Hepatocyte (in vitro differentiated cells): ENCODE measurements around the gene TOP2A. TPM values are rescaled to one million over a fixed set of nuclear protein-coding genes. Genes with fewer than 3 reads are reported as not detected.

Experiments used
- DNase-seq: peaks from one replicate; pipeline ENCODE4 v3.0.0-alpha.2; 2016; ENCODE audit warnings: low spot score
- H2AFZ ChIP-seq: fragments of 200-600 bp; sonication (generic); 2 replicates; pipeline ENCODE4 v1.6.0; 2016; ENCODE audit warnings: antibody characterized with exemption, mild to moderate bottlenecking
- H3K27ac ChIP-seq: fragments of 200-600 bp; sonication (generic); 2 replicates; pipeline ENCODE4 v1.5.1; 2016; ENCODE audit warnings: mild to moderate bottlenecking
- H3K27me3 ChIP-seq: fragments of 200-600 bp; sonication (generic); 2 replicates; pipeline ENCODE4 v1.6.1; 2016
- H3K36me3 ChIP-seq: fragments of 200-600 bp; sonication (generic); replicated peaks from 2 replicates; pipeline ENCODE4 v1.5.1; 2016; ENCODE audit warnings: low read depth; ENCODE audit not compliant: insufficient read depth
- H3K4me1 ChIP-seq: fragments of 200-600 bp; sonication (generic); 2 replicates; pipeline ENCODE4 v1.5.1; 2016; ENCODE audit warnings: mild to moderate bottlenecking, moderate library complexity; ENCODE audit not compliant: insufficient read depth
- H3K4me2 ChIP-seq: fragments of 200-600 bp; sonication (generic); 2 replicates; pipeline ENCODE4 v1.6.0; 2016
- H3K4me3 ChIP-seq: fragments of 200-600 bp; sonication (generic); 2 replicates; pipeline ENCODE4 v1.5.1; 2016; ENCODE audit warnings: mild to moderate bottlenecking
- H3K79me2 ChIP-seq: fragments of 200-600 bp; sonication (generic); 2 replicates; pipeline ENCODE4 v1.6.0; 2017; ENCODE audit warnings: mild to moderate bottlenecking
- H3K9me2 ChIP-seq: fragments of 200-600 bp; sonication (generic); replicated peaks from 2 replicates; pipeline ENCODE4 v1.6.0; 2017; ENCODE audit warnings: mild to moderate bottlenecking; ENCODE audit not compliant: insufficient read depth
- H3K9me3 ChIP-seq: fragments of 200-600 bp; sonication (generic); 2 replicates; pipeline ENCODE4 v1.5.1; 2016; ENCODE audit warnings: low read depth, mild to moderate bottlenecking
- H4K20me1 ChIP-seq: fragments of 200-600 bp; sonication (generic); 2 replicates; pipeline ENCODE4 v1.6.0; 2016; ENCODE audit warnings: mild to moderate bottlenecking; ENCODE audit not compliant: insufficient read depth, poor library complexity, severe bottlenecking
- EZH2 ChIP-seq: fragments of 200-600 bp; sonication (generic); IDR thresholded peaks from 2 replicates; pipeline ENCODE4 v1.6.1; 2016; ENCODE audit warnings: antibody characterized with exemption, mild to moderate bottlenecking, borderline replicate concordance
- EZH2phosphoT487 ChIP-seq: fragments of 200-600 bp; sonication (generic); IDR thresholded peaks from one replicate; pipeline ENCODE4 v1.6.1; 2018; ENCODE audit warnings: antibody characterized with exemption, mild to moderate bottlenecking, low read depth, moderate library complexity; ENCODE audit not compliant: unreplicated experiment, severe bottlenecking
- WGBS: methylation state at CpG from one replicate; pipeline ENCODE4 v1.1.6; 2016; ENCODE audit warnings: low lambda C conversion rate; ENCODE audit errors: missing lambda C conversion rate; 5-methylcytosine and 5-hydroxymethylcytosine counted together
- polyA plus RNA-seq: library from polyadenylated mRNA; unstranded; fragments of >200 nt; fragmentation: Nextera tagmentation; extraction: Ambion mirVana; gene quantifications from 2 replicates; pipeline ENCODE4 v1.2.1, GENCODE V29; 2016
- total RNA-seq: library from RNA; depleted of rRNA; stranded (reverse); fragments of >200 nt; gene quantifications from 2 replicates; pipeline ENCODE4 v1.2.3, GENCODE V29; 2014
- TF ChIP-seq, protein P1 (sequence below): fragments of 200-600 bp; sonication (generic); IDR thresholded peaks from 2 replicates; pipeline ENCODE4 v1.5.1; 2016; ENCODE audit warnings: antibody characterized with exemption, mild to moderate bottlenecking; ENCODE audit not compliant: poor library complexity

TOP2A gene
- total and polyA plus RNA-seq, 2 experiments from 2014 or later, result 21.3 to 37.4 TPM

DNA sequence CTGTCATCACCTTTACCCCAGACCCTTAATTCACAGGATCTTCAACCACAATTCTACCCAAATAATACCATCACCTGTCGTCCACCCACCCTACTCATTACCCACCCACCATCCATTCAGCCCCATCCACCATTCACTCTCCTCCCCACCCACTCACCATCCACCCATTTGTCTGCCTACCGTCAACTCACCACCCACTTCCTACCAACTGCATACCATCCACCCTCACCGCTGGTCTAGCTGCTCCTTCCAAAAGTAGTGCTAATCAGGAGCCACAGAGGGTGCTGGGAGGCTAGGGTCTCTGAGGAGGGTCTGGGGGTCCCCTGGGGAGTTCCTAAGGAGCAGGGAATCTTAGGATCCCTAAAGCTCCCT, 13.5 kb upstream of the TOP2A start:
- Histone ChIP-seq H3K79me2 (no peaks in the 10 kb centered on the region), H3K4me1 (peaks cover 12% of the 10 kb centered on the region), H2AFZ (no peak overlapping the region), H3K4me3 (no peak overlapping the region), H4K20me1 (no peaks in the 10 kb centered on the region), H3K9me2 (no peaks in the 10 kb centered on the region), H3K36me3 (no peaks in the 10 kb centered on the region), H3K4me2 (no peak overlapping the region), H3K9me3 (no peaks in the 10 kb centered on the region), H3K27ac (no peak overlapping the region), H3K27me3 (no peaks in the 10 kb centered on the region)
- WGBS, result 82% methylated on average over 3 of the region's 3 CpGs
- no peak for DNase-seq
- TF ChIP-seq, protein P1, sequence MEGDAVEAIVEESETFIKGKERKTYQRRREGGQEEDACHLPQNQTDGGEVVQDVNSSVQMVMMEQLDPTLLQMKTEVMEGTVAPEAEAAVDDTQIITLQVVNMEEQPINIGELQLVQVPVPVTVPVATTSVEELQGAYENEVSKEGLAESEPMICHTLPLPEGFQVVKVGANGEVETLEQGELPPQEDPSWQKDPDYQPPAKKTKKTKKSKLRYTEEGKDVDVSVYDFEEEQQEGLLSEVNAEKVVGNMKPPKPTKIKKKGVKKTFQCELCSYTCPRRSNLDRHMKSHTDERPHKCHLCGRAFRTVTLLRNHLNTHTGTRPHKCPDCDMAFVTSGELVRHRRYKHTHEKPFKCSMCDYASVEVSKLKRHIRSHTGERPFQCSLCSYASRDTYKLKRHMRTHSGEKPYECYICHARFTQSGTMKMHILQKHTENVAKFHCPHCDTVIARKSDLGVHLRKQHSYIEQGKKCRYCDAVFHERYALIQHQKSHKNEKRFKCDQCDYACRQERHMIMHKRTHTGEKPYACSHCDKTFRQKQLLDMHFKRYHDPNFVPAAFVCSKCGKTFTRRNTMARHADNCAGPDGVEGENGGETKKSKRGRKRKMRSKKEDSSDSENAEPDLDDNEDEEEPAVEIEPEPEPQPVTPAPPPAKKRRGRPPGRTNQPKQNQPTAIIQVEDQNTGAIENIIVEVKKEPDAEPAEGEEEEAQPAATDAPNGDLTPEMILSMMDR, result no peak

DNA sequence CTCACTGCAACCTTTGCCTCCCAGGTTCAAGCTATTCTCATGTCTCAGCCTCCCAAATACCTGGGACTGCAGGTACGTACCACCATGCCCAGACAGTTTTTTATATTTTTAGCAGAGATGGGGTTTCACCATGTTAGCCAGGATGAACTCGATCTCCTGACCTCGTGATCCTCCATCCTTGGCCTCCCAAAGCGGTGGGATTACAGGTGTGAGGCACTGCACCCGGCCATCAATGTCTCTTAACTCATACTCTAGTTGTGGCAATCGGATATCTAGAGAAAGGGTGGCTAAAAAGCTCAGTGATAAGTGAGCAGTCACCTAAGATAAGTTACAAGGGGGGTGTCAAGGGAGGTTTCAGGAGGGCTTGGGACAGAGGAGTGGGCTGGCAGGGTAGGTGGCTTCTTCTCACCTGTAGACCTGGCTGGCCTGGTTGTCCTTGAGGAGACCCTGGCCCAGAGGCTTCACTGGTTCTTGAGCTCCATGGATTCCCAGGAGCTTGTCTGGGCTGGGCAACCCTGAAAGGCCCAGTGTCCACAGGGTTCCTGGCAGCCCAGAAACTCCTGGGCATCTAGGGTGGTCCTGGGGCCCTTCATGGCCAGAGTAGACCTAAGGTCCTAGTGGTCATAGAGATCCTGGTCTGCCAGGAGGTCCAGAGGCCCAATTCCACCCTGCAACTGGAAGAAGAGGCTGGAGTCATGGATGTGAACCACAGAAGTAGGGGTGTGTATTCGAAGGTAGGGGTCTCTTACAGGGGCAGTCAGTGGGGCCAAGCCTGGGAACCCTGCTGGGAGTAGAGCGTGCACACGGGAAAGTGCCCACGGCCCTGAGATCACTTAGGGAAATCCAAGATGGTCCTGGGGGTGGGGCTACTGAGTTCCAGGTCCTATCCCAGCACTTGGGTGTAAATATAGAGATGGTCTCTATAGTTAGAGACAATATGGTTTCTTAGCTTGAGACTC, 12.9 kb upstream of the TOP2A start:
- H3K4me3 ChIP-seq, result no peak overlapping the region
- no peaks in the 10 kb centered on the region for H3K9me3 ChIP-seq
- WGBS, result 90% methylated on average over 10 of the region's 10 CpGs
- no peaks in the 10 kb centered on the region for H3K79me2 ChIP-seq
- H3K9me2 ChIP-seq, result no peaks in the 10 kb centered on the region
- H3K4me2 ChIP-seq, result no peak overlapping the region
- TF ChIP-seq EZH2phosphoT487 (no peak), EZH2 (no peak)
- TF ChIP-seq, protein P1, result no peak
- DNase-seq, result no peak
- H4K20me1 ChIP-seq, result no peaks in the 10 kb centered on the region
- H2AFZ ChIP-seq, result no peak overlapping the region
- no peak overlapping the region for H3K27ac ChIP-seq
- H3K36me3 ChIP-seq, result no peaks in the 10 kb centered on the region
- H3K27me3 ChIP-seq, result no peaks in the 10 kb centered on the region
- peaks cover 12% of the 10 kb centered on the region for H3K4me1 ChIP-seq

DNA sequence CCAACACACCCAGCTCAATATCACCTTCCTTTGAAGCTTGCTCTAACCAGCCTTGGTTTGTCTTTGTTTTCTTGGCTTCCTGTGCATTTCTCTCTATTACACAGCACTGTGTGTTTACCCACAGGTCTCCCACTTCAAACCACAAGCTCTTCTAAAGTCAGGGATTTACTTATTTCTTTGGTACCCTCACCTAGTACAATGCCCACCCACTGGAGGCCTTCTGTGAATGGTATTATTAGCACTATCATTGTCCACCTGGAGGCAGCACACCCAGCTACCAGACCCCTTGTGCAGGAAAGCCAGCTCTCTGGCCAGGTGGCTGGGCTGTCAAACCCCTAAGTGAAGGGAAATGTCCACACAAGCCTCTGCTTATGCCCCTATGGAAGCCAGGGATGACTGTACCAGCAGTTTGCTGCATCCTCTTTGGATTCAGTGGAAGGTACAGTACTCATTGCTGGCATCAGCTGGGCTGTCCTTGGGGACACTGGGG, 9.4 kb upstream of the TOP2A start:
- Histone ChIP-seq H3K27ac (no peak overlapping the region), H2AFZ (no peak overlapping the region), H3K4me1 (no peaks in the 10 kb centered on the region), H3K9me2 (no peaks in the 10 kb centered on the region), H4K20me1 (no peaks in the 10 kb centered on the region), H3K9me3 (no peaks in the 10 kb centered on the region), H3K27me3 (no peaks in the 10 kb centered on the region), H3K4me2 (no peak overlapping the region), H3K36me3 (no peaks in the 10 kb centered on the region), H3K4me3 (no peak overlapping the region), H3K79me2 (no peaks in the 10 kb centered on the region)
- TF ChIP-seq EZH2phosphoT487, result no peak
- TF ChIP-seq, protein P1, result no peak
- TF ChIP-seq EZH2, result no peak
- DNase-seq, result no peak
